GM13976 (cell line): Measurements from ENCODE around the gene TF.

ENCODE experiments used
- DNase-seq: peaks from one replicate; pipeline ENCODE4 v3.0.0; 2012; ENCODE audit warnings: low spot score
- CTCF ChIP-seq: IDR thresholded peaks from 2 replicates; pipeline ENCODE4 v1.5.1; 2012; ENCODE audit warnings: borderline replicate concordance, mild to moderate bottlenecking; ENCODE audit not compliant: insufficient read depth; ENCODE audit errors: extremely low read depth, missing control alignments, control extremely low read depth
- in situ Hi-C: fragments of 300-500 bp; cut with MboI; formaldehyde crosslinking; loops from one replicate; pipeline ENCODE4 v1.12.0; 2022; ENCODE audit warnings: low sequenced_read_pairs, mixed read lengths, inconsistent platforms; ENCODE audit not compliant: unreplicated experiment

TF gene

DNA sequence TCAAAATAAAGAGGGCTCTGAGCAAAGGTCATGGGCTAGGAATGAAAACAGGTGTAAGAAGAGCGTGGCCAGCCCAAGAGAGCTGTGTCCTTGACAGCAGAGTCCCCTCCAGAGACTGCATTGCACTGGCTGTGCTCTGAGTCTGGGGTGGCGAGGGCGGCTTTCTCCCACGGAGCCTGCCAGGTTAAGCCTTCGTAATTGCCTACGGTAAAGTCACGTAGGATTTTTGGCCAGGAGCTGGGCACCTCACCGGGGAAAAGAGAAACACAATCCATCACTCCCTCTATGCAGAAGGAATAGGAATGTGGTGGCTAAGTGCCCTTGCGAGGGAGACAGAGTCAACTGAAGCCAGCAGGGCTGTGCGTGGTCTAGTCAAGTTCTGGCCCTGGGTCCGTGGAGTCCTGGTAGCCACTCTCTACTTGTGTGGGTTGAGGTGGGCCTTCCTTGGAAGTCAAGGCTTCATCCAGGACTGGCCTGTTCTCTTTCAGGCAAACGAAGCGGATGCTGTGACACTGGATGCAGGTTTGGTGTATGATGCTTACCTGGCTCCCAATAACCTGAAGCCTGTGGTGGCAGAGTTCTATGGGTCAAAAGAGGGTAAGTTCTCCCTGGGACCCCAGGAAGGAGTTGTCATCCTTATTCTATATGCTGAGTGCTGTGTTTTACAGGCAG lies 7.0 kb downstream of the TF start:
- DNase-seq = no peak
- in situ Hi-C loops = no loop called here
- no peak for TF ChIP-seq CTCF

- TF ChIP-seq CTCF = no peak
- DNase-seq = no peak
- in situ Hi-C loops = no loop called here
These were observed 7.6 kb downstream of the TF start for GRCh38 chr3:133753779-133754164.

DNA sequence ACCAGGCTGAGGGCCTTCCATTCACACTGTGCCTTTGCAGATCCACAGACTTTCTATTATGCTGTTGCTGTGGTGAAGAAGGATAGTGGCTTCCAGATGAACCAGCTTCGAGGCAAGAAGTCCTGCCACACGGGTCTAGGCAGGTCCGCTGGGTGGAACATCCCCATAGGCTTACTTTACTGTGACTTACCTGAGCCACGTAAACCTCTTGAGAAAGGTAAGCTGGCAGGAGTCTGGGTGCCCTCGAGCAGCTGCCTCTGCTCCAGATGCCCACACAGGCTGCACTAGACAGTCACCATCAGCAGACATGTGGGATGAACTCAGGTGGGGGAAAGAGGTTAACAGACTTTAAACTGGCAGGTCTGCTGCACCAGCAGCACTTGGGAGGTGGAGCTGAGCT lies 8.3 kb downstream of the TF start:
- in situ Hi-C loops = no loop called here
- no peak for TF ChIP-seq CTCF
- no peak for DNase-seq

GRCh38 chr3:133754973-133755828 lies 9.0 kb downstream of the TF start:
- no peak for DNase-seq
- in situ Hi-C loops = no loop called here
- no peak for TF ChIP-seq CTCF

GRCh38 chr3:133756716-133757694 lies 10.8 kb downstream of the TF start:
- no peak for TF ChIP-seq CTCF
- no peak for DNase-seq
- in situ Hi-C loops = no loop called here

- in situ Hi-C loops = no loop called here
- no peak for TF ChIP-seq CTCF
- DNase-seq = no peak
These were observed 11.7 kb downstream of the TF start for GRCh38 chr3:133757701-133758567.
